HG03575 (cell line): ENCODE results near the gene MTUS2.

ENCODE experiments used
- ATAC-seq: cut with Tn5 transposase; IDR thresholded peaks from one replicate; pipeline ENCODE4 v1.9.1; 2021; ENCODE audit not compliant: unreplicated experiment, insufficient number of reproducible peaks, low FRiP score; ENCODE audit errors: extremely low read depth

MTUS2 gene

DNA sequence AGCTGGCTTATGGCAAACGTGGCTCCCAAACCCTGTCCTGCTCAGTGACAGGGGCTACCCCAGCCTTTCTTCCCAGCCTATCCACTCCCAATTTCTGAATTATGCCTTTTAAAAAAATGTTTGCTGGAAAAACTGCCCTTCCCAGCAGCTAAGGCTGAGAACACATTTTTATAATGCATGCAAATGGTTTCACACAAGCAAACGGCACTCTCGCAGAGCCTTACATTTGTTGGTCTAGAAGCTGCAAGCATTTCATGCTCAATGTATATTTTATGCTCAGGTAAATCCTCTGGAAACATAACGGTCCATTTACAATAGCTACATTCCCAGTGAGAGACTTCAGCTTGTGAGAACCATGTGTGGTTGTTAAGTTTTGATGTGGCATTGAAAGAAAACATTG lies 713.9 kb downstream of the MTUS2 start:
- no peak for ATAC-seq

DNA sequence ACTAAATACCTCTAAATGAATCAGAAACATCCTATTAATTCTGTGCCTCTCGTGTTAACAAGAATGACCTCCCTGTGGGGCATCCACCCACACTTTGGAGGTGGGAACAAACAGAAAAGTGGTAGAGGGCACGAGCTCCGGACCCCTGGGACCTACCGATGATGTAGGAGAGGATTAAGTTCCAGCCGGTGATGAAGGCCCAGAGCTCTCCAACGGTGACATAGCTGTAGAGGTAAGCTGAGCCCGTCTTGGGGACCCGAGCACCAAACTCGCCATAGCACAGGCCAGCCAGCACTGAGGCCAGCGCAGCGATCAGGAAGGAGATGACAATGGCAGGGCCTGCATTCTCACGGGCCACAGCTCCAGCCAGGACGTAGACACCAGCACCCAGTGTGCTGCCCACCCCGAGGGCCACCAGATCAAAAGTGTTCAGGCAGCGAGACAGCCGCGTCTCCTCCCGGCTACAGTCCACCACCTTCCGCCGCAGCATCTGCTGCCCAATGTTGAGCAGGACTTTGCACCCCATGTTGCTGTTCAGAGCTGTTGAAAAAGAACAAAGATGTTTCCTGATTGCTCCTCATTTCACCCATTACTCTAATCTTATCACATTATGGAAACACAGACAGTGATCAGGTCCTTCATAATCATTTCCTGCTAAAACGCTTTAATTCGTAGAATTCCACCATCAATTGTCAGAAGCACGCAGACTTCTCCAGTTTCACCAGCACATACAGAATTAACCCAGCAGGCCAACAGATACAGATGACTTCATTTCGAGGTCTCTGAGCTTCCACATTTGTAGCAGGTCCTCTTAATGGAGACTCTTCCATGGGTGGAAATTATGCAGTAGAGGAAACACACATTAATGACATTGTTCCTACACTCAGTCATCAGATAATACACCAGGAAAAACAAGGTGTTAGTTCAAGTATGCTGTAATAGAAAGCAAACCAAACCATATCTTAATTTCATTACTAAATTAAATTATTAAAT lies 715.8 kb downstream of the MTUS2 start:
- no peak for ATAC-seq

DNA sequence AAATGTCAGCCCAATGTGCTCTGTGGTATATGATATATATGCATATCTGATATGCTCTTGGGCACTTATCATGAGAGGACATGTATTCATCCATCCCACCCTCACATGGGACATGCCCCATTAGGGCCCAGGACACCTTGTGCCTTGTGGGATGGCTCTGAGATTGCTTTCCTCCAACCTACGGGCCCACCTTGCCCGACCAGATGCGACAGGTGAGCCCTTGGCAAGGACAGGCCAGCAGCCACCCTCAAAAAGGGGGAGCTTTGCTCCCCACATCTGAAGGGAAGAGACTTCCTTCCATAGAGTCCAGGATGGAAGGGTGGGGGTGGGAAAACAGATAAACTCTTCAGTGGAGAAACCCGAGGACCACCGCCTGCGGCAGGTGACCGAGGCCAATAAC lies 716.7 kb downstream of the MTUS2 start:
- no peak for ATAC-seq

DNA sequence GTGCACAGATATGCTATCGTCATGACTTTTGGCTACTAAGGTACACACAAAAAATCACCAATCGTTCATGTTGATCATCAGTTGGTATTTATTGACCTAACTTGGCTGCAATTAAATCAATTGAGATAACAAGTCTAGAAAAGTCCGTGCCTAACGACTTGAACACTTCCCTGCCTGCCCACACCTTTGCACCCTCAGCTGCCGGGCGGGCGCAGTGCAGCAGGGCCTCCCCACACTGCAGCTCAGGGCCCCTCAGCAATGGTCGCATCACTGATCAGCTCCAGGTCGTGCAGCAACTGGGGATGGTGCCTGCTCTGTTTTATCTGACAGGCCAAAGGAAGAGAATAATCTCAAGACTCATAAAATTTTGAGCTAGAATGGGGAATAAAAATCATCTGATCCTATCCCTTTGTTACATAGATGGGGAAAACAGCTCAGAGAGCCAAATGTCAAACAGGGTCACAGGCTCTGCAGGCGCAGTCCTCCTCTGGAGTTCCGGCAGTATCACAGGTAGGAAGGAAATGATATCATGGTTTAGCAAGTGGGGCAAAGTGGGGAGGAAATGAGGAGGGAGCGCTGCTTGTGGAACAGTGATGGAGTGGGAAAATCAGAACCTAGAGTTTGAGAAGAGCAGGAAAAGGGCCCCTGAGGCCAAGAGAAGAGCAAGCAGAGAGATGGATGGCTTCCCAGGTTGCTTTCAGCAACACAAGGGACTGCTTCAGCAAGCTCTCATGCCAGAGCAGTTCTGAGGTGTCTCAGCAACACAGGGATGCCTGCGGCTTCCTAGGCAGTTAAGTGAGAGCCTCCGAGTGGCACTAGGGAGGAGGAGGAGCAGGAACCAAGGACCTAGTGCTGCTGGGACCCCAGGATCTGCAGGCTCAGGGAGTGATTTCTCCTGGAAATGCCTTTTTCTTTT lies 717.9 kb downstream of the MTUS2 start:
- ATAC-seq = no peak

DNA sequence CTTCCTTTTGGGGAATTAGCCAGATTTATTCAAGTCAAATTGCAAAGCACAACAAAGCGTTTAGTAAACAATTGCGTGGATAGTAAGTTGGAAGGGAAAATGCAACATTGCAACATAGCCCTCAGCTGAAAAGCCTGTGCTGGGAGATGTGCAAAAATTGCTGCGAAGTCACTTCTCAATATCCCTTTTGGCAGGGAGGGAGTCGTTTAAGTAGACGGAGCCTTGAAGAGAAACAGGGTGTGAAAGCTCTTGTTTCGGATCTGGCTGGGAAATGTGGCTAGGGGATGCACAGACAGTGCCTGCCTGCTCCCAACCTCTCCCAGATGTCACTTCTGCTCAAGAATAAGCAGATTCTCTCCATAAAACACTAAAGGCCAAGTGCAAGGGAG lies 718.5 kb downstream of the MTUS2 start:
- no peak for ATAC-seq

DNA sequence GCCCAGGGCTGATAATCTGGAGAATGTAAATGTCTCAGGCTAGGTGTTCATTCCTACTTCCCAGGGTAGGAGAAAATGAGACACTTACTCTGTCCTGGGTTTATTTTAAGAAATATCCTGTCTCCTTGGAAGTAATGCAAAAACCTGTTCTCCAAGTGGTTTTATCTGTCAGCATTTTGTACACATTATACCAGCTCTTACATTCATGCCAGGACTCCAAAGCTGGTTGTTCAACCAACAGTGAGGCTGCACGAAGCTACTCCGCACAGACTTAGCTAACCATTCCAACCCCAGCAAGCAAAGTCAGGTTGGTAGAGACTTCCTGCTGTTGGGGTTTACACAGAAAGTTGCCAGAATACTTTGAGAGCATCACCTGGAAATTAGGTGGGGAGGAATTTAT lies 719.7 kb downstream of the MTUS2 start:
- no peak for ATAC-seq

DNA sequence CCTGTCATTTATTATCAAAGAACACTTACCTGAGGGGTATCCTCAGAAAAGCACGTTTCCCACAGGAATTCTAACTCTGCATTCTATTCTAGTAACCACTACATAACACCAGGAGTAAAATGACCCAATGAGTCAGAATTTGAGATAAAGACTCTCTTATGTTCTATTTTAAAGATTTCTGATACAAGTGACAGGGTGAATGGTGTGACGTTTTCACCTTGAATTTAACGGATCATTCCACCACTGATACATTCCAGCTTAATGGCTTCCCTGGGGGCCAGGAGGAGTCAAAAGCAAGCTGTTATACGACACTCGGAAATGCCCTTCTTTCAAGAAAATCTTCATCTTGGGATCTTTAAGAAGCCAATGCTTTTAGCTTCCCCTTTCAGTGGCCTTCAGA lies 720.2 kb downstream of the MTUS2 start:
- ATAC-seq = no peak

DNA sequence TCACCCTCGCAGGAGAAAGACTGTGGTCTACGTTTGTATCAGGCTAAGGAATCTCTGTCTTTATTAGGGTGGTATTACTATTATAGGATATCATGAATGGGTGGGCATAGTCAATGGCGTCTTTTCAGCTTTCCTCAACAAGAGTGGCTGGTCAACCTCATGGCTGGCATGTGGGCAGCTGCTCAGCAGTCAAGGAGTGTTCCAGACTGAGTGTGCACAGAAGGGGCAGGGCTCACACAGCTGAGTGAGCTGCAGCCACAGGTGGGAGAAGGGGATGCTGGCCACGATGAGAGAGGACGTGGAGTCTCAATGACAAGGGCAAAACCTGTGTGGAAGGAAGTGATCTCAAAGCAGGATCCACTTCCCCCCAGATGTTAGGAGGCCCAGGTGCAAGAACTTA lies 720.7 kb downstream of the MTUS2 start:
- no peak for ATAC-seq

DNA sequence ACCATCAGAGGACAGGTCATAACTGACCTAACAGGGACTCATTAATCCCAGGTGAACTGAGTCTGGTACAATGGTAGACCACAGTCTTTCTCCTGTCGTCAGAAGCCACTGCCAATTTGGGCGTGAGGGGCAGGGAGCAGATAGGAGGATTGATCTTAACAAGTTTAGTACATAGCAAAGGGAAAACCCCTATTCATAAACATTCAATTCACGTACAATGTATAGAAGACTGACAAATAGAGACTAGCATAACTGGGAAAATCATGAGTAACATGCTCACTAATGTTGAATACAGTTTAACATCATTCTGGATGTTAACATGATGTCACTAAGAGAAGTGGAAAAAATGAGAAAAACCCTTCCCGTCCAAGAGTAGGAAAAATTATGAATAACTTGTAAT lies 721.3 kb downstream of the MTUS2 start:
- no peak for ATAC-seq

DNA sequence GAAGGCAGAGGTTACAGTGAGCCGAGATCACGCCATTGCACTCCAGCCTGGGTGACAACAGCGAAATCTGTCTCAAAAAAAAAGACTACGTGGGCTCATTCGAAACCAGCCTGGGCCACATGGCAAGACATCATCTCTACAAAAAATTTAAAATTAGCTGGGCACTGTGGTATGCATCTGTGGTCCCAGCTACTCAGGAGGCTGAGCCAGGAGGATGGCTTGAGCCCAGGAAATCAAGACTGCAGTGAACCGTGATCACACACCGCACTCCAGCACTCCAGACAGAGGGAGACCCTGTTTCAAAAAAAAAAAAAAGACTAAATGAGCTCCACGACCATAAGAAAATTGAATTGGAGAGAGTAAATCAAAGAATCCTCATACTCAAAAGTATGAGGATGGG lies 722.2 kb downstream of the MTUS2 start:
- no peak for ATAC-seq

DNA sequence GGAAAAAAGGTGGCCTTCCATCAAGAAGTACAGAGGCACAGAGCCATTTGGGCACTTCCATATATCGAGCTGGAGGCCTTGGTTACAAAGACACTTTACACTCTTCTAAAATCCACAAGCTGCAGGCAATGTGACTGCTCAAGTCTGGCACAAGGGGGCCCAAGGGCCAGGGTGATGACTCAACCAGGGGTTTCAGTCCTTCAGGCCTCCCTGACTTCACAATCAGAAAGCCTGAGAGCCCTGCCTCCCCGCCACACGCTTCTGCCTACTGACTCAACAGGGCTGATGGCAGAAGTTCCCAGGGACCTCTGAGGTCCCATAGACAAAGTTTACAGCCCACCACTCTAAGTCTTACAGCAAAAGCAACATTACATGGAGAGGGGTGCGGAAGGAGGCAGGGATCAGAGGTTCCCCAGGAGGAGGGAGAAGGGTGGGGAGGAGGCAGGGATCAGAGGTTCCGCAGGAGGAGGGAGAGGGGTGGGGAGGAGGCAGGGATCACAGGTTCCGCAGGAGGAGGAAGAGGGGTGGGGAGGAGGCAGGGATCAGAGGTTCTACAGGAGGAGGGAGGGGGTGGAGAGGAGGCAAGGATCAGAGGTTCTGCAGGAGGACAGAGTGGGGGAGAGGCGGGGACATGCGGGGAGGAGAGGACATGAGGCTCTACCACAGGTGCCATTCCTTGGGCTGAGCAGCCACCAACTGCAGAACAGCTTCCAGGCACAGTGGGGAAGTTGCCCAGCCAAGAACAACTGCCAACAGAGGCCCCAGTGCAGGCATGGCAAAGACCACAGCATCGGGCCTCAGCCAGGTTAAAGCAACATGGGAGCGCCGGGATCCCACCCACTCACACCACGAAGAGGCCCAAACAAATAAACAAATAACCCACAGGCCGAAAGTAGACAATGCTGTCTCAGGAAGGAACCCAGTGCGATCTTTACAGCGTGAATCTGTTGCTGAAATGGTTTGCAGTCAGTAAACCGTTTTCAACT lies 723.4 kb downstream of the MTUS2 start:
- peak; percentile 98 for ATAC-seq

DNA sequence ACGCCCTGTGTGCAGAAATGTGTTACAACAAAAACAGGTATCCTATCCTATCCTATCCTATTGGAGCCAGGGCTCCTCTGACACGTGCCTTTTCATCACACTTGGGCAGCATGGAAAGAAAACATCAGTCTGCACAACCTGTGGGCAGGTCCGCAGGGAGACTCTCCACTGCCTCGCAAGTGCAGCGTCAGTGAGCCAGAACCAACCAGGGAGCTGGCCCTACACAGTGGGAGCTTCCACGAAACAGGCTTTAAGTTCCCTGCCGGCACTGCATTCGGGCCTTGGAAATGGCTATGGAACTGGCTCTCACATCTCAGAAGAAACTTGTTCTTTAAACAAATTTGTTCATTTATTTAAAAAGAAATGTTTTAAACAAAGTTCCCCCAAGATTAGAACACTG lies 725.8 kb downstream of the MTUS2 start:
- ATAC-seq = no peak

DNA sequence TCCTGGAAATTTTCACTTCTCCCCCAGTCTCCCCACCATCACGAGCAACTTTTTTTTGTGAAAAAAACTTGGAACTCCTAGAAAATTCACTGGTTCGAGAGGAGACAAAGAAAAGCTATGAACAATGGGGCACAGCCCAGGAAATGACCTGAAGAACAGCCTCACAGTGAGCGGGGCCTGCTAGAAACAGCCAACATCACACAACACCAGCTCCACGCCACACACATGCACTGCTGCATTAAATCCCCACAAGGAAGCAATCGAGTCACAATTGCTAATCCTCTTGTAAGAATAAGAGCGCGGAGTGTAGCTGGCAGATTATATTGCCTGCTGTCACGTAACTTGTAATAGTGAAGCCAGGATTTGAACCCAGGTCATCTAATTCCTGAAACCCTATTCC lies 726.5 kb downstream of the MTUS2 start:
- no peak for ATAC-seq

DNA sequence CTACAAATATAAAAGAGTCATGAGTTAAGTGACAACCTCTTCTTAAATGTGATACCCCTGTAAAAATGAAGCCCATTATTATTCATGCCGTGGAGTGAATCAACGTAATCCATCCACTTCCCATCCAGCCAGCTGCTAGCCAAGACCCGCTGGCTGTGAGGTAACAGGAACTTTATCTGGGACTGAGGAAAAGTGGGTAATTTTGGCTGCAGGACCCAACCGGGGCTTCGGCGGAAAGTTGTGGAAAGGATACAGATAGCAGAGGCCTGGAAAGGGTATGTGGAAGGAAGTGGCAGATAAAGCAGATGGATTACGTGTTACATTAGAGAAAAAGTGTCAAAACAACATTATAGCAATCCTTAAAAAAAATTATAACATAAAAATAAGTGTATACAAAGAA lies 727.0 kb downstream of the MTUS2 start:
- no peak for ATAC-seq

DNA sequence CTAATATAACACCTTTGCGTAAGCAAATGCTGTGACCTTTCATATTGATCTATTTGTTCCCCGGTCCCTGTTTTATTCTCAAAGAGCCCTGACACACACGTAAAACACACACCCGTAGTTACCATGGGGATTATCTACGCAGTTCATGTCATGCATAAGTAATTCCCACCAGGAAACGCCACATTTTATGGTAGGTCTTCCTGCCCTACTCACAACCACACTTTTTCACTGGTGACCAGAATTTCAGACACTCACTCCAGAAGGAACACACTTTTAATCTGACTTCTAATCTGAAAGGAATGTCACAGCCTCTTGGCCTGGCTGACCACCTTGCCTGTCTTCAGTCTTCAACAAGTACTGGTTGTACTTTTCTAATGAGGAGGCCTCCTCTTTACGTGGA lies 728.6 kb downstream of the MTUS2 start:
- no peak for ATAC-seq

DNA sequence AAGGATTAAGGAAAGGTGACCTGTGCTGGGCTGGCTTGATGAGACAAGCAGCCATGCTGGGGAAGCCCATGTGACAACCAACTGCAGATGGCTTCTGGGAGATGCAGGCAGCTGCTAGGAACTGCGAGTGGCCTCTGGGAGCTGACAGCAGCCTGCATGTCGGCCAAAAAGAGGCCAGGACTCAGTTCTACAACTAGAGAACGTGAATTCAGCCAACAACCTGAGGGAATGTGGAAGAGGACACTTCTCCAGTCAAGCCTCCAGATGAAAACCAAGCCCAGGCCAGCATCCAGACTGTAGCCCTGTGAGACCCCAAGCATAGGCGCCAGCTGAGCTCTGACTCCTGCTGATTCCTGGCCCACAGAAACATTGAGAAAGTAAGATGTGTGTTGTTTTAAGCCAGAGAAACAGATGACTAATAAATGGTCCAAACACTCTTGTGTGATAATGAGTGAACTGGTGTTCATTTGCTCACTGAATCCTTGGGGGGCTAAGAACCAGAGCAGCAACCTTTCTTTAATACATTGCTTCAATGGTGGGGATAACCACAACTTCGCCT lies 730.4 kb downstream of the MTUS2 start:
- no peak for ATAC-seq

DNA sequence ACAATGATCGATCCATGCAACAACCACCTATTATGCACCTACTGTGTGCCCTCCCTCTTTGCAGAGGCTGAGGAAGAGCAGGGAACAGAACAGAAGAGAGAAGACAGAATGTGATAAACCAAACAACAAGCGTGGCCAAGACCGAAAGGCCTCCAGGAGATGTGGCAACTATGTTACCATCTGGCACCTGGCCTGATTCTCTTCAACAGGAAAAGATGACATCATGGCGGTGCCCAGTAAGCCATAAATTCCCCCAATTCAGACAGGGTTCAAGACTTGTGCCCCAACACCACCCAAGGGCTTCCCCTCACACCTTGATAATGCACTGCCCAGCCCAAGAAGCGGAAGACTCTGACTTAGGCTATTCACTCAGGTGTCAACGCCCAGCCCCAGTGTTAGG lies 731.1 kb downstream of the MTUS2 start:
- ATAC-seq = no peak
